ENCODE data around the gene COX4I1.
"Not testable (repeated sequence)": the region's sequence is repeated elsewhere in the genome, so short reads cannot be mapped to it uniquely, and the experiment has no call there.

Gene COX4I1

DNA sequence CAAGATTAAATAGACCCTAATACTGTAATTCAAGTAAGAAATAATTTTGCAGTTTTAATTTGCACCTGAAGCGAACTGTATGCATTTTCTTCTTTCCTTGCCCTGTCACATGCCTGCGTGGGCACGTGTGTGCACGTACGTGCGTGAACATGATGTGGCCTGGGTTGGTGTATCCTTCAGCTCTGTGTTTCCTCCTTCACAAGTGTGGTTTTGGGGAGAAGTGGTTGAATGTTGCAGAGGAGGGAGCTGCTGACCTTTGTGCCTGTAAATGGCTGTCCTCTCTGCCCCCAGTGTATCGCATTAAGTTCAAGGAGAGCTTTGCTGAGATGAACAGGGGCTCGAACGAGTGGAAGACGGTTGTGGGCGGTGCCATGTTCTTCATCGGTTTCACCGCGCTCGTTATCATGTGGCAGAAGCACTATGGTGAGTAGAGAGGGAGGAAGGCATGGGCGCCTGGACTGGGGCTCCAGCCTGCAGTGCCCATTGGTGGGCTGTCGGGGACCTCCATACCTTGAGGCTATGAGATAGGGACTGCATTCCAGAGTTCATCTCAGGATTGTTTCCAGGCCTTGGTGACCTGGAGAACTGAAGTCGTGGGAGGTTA, 6.0 kb downstream of the COX4I1 start:
- DNase-seq: no peak

DNA sequence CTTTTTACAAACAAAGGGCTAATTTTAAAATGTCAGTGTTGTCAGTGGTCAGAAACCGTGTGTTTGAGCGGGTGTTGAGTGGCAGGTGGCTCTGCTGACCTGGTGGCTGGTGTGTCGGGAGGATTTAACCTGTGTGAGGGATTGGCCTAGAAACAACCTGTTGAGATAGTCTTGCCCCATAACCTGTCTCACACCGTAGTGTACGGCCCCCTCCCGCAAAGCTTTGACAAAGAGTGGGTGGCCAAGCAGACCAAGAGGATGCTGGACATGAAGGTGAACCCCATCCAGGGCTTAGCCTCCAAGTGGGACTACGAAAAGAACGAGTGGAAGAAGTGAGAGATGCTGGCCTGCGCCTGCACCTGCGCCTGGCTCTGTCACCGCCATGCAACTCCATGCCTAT, 7.0 kb downstream of the COX4I1 start:
- no peak for DNase-seq

DNA sequence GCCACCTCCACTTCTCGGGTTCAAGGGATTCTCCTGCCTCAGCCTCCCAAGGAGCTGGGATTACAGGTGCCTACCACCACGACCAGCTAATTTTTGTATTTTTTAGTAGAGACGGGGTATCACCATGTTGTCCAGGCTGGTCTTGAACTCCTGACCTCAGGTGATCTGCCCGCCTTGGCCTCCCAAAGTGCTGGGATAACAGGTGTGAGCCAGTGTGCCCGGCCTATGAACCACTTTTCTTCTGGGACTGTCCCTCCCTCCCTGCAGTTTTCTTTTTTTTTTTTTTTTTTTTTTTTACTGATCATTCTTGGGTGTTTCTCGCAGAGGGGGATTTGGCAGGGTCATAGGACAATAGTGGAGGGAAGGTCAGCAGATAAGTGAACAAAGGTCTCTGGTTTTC, 7.8 kb downstream of the COX4I1 start:
- not testable (repeated sequence) for DNase-seq

DNA sequence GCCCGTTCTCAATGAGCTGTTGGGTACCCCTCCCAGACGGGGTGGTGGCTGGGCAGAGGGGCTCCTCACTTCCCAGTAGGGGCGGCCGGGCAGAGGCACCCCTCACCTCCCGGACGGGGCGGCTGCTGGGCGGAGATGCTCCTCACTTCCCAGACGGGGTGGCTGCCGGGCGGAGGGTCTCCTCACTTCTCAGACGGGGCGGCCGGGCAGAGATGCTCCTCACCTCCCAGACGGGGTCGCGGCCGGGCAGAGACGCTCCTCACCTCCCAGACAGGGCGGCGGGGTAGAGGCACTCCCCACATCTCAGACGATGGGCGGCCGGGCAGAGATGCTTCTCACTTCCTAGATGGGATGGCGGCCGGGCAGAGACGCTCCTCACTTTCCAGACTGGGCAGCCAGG, 8.6 kb downstream of the COX4I1 start:
- not testable (repeated sequence) for DNase-seq

DNA sequence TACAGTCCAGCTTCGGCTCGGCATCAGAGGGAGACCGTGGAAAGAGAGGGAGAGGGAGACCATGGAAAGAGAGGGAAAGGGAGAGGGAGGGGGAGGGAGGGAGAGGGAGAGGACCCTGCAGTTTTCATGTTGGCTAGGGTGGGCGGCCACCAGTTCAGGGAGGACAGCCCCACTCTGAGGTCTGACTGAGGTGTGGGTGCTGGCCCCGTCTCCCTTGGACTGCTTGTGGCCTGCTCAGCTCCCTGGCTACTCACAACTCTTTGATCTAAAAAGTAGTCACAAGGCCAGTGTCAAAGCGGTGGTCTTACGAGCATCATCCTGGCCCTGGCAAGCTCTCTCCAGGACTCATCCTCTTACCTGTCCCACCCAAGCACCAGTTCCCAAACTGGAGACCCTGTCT, 9.4 kb downstream of the COX4I1 start:
- no peak for DNase-seq

DNA sequence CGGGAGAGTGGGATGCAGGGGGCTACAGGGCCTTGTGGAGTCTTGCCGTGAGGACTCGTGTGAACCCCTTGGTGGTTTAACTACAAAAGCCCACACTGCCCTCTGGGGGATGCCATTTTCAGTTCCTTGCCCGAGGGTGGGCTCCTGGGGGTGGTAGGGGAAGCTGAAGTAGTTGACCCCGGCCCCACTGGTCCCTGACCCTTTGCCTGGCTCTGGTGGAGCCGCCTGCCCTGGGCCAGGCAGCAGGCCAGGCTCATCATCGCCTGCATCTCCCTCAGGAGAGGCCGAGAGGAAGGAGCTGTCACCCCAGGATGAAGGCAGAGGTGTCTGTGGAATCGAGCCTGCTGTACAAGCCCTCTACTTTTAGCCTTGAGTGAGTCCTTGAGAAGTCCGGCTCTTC, 10.2 kb downstream of the COX4I1 start:
- DNase-seq: no peak

DNA sequence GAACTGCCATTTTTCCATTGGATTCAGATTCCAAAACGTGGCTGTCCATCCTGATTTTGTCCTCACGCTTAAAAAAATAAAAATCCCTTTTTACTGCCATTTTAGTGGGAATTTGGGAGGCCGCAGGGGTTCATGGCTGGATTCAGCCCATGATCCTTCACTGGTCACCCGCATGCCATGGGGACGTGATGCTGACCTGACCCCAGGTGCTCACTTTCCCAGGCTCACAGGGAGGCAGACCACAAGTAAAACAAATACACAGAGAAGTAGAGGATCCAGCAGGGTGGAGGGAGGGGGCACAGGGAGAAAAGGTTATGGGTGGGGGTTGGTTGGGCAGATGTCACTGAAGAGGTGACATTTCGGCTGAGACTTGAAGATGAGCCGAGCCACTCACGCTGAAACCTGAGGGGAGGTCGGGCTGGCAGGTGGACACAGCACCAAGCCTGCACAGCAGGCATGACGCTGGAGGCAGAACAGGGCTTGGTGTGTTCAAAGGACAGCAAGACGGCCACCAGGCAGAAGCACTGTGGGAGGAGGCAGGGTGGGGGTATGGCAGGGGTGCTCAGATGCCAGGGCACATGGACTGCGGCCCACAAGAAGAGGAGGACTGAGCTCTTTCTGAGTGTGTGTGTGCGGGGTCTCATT, 10.7 kb downstream of the COX4I1 start:
- no peak for DNase-seq

DNA sequence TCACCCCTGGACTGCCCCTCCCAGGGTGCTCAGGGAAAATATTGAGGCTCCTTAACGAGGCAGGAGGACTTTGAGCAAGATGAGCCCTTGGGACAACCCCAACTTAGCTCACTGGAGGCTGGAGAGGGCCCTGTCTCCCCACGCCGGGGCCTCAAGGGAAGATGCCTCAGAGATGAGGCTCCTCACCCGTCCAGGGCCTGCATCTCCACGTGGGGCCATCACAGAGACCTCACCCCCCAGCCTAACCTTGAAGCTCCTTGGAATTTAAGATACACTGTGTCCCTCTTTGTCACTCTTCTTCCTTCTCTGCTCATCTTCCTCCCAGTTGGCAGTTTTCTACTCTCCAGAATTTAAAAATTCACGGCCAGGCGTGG, 11.2 kb downstream of the COX4I1 start:
- no peak for DNase-seq

DNA sequence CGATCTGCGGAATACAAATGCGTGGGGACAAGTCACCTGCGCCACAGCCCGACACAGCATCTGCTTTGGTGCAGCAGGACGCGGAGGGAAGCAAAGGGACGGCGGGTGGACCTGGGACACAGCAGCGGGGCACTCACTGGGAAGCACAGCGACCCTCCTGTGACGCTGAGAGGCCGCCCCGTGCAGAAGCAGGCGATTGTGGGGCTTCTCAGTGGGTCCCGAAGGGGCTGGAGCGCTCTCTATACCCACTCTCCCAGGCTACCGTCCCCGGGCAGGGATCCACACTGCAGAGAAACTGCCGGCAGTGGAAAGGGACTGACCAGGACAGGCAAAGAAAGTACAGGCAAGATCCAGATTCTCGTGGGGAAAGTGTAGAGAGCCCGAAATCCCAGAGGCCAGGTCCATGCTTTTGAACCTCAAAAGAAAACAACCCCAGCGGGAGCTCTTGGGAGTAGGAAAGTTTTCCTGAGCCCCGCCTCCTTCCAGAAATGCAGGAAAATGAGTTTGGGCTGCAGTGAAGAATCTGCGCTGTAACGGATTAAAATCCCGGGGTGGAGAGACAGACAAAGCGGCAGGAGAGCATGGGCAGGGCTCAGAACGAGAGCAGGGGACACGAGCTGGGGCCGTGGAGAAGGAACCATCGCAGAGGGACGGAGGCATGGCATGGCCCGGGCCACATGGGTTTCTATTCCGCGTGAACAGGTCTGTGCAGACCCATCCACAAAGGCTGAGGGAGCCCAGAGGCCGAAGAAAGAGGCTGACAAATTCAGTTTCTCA, 12.7 kb downstream of the COX4I1 start:
- DNase-seq: no peak

DNA sequence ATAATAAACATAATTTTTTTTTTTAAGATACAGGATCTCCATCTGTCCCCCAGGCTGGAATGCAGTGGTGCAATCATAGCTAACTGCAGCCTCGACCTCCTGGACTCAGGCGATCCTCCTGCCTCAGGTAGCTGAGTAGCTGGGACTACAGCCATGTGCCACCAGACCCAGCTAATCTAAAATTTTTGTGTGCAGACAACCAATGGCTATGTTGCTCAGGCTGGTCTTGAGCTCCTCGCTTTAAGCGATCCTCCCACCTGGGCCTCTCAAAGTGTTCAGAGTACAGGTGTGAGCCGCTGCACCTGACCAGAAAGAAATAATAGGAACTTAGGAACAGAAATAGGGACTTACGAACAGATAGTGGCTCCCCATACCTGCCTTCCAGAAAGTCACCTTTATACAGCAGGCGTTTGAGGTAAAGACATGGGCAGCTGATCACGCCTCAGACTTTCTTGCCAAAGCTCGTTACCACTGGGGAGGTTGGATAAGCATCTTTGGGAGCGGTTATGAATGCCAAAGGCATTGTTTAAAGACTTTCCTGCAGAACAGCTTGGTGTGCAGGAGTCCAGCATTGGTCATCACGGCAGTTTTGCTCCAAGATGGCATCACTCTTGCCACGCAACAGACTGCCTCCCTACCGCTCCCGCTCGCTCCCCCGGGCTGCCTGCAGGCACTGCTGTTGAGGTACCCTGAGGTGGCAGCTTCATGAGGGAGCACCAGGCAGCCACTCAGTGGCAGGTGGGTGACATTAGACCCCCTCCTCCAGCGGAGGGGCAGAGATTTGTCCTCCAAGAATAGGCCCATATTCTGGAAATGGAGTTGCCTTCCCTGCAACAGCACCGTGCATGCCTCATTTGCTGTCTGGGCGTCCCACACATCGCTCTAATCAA, 13.6 kb downstream of the COX4I1 start:
- DNase-seq: no peak

DNA sequence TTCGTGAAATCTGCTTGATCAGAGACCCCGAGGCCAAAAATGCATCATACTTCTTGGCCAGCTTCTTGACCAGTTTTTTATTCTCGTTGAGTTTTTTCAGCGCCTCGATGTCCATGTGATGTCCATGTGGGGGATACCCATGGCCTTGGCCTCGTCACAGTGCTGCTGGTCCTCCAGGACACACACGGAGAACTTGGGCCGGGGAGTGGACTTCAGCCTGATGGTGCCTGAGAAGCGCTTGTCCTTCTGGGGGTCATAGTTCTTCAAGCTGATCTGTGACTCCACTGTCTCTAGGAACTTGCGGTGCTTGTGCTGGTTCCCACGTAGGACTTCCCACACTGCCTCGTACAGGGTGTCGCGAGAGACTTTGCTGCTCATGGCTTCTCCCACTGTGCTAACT, 16.7 kb downstream of the COX4I1 start:
- DNase-seq: no peak

DNA sequence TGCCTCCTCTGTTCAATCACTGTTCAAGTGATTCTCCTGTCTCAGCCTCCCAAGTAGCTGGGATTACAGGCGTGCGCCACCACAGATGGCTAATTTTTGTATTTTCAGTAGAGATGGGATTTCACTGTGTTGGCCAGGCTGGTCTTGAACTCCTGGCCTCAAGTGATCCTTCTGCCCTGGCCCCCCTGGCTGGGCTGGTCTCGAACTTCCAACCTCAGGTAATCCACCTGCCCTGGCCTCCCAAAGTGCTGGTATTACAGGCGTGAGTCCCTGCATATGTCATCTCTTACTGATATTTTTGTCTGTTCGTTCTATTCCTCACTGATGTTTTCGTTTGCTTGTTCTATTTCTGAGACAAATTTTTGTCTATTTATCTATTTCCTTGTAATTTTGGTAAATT, 17.7 kb downstream of the COX4I1 start:
- DNase-seq: not testable (repeated sequence)

DNA sequence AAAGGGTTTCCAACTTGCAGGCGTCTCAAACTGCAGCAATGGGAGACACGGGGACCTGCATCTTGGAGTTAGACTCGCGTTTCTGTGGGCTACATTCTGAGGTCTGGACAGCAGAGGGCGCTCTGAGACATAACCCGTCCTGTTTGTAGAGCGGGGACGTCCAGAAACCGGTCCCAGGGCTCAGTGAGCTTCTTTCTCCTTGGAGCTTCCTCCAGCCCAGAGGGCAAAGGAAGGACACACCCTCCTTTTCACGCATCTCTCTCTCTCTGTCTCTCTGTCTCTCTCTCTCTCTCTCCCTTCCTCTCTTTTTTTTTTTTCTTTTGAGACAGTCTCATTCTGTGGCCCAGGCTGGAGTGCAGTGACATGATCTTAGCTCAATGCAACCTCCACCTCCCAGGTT, 19.8 kb downstream of the COX4I1 start:
- DNase-seq: peak; percentile 91 to 95 (median 94)

DNA sequence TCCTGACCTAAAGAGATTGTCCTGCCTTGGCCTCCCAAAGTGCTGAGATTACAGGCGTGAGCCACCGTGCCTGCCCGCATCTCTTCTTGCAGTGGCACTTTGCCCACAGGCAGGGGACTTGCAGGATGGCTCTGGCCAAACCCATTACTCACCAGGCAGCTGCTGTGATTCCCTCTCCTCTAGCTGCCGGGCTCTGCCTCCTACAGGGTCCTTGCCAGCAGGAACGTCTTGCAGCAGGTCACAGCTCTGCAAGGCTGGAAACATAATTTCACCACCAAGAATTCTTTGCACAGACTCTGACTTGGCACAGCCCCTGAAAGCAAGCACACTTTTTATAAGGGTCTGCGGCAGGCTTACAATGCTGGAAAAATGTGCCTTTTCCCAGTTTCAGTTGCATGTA, 20.3 kb downstream of the COX4I1 start:
- no peak for DNase-seq

DNA sequence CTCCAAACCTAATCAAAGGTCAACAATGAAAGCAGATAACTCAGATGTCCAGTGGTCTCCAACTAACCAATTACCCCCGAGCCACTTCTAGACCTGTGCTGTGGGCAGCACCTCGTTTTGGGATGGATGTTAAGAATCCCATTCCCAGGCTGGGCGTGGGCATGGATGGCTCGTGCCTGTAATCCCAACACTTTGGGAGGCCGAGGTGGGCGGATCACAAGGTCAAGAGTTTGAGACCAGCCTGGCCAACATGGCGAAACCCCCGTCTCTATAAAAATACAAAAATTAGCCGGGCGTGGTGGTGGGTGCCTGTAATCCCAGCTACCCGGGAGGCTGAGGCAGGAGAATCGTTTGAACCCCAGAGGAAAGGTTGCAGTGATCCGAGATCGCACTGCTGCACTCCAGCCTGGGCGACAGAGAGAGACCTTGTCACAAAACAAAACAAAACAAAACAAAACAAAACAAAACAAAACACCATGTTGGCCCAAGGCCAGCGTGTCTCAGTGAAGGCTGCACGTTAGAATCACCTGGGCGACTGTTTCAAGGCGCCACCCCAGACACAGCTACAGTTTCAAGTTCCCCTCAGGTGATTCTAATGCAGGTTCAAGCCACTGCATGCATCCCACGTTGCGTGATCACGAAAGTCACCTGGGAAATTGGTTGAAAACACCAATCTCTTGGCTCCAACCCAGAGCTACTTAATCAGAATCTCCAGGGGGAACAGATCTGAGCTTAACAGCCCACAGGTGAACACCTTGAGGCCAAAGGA, 21.3 kb downstream of the COX4I1 start:
- no peak for DNase-seq

DNA sequence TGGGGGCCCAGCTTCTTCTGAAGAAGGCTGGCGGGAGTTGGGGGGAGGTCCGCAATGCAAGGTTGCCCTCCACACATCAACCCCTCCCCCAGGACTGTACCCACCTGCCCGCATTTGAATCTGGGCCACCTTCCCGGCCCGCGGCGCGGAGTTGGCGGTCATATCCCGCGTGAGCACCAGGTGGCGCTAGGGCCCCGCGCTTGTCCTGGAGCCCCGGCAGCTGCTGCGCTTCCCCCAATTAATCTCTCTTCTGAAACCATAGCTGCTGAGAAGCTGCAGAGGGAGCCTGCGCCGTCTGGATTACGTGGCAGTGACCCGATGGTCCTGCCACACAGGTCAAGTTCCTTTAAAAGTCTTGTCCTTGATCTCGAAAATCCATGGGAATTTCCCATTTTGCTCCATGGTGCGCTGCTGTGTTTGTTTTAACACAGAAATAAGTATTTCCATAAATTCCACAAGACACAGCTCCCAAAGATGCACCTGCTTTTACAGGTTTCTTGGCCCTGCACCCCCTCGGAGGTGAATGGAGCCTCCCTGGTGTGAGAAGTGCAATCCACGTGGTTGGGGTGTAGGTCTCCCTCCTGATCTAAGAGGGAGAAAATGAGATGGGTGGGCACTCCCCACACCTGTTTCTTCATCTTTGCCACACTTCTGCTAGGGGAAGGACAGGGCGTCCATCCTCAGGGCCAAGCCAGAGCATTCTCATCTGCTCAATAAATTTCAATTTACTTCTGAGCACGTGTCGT, 22.1 kb downstream of the COX4I1 start:
- DNase-seq: peak; percentile 94 to 98 (median 95)

DNA sequence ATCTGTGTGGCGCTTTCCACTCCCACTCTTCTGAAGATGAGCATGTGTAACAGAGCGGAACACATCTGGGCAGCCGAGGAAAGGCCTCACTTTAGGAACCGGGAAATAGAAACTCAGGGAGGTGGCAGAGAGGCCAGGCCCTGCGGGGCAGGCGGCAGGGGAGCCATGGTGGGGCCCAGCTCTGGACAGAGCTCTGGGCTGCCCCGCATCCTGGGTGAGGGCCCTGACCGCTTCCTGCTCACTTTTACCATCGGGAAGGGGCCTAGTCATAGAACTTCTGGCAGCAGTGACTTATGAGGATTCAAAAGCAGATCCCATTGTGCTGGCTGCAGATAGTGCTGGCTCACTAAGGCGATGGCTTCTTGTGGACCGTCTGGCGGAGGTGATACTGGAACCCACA, 22.6 kb downstream of the COX4I1 start:
- no peak for DNase-seq

DNA sequence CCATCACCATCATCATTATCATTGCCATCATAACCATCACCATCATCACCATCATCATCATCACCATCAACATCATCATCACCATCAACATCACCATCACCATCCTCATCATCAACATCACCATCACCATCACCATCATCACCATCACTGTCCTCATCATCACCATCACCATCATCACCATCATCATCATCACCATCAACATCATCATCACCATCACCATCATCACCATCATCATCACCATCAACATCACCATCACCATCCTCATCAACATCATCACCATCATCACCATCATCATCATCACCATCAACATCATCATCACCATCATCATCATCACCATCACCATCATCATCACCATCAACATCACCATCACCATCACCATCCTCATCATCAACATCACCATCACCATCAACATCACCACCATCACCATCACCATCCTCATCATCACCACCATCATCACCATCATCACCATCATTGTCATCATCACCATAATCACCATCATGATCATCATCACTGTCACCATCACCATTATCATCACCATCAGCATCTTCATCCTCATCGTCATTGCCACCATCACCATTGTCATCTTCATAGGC, 23.9 kb downstream of the COX4I1 start:
- DNase-seq: no peak

DNA sequence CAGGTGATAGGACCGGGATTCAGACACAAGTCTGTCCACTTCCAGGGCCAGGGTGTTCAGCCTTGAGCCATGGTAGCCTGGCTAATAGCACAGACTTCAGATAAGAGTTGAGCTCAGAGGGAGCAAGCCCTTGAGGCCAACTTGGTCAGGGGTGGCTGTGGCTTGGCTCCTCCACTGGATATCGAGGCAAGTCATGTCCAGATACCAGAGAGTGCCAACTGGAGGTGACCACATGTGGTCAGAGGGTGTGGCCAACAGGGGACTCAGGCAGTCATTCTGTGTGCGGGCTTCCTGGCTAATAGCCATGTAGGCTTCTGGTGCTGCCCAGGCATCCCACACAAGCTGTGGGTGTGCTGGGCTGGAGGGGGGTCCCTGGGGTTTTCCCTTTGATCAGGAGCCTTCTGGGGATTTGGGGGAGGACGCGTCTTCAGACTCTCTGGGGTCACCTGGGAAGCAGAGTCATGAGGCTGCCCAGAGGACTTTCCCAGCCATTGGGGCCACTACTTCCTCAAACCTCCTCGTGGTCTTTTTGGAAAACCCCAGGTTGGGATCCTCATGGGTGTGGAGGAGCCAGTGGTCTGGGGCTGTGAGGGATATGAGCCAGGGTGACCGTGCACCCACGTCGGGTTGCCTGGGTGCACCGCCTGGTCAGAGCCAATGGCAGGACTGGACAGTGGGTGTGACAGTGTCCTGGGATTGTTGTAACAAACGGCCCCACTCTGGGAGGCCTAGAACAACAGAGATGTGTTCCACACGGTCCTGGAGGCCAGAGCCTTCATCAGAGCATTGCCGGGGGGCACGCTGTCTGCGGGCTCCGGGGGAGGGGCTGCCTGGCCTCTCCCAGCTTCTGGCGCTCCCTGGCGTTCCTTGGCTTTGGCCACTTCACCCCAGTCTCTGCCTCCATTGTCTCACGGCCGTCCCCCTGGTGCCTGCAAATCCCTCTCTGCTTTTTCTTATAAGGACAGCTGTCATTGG, 25.0 kb downstream of the COX4I1 start:
- DNase-seq: peak; percentile 97 to 99 (median 98)

DNA sequence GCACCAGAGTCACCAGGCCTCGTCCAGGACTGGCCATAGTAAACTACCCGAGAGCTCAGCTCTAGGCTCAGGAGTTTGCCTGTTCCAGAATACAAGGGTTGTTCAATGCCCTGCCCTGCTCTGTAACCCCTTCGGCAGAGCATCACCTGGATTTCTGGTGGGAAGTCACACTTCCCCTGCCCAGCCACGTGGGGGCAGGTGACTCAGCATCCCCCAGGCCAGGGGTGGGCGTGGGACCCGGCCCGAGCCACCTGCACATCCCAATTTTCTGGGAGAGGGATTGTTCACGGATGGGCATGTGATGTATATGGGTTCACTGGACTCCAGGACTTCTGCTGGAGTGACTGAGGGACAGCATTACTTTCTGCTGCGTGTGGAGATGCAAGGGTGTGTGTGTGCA, 25.8 kb downstream of the COX4I1 start:
- no peak for DNase-seq

All from suppressor macrophage treated with lipopolysaccharide for 1 hour (primary cell).